T-helper 1 cell (primary cell): Measurements from ENCODE around the gene NME7.
"Not testable (repeated sequence)": the region's sequence is repeated elsewhere in the genome, so short reads cannot be mapped to it uniquely, and the experiment has no call there.

Source experiments
- DNase-seq, 5 donors: peaks; one replicate each; pipeline ENCODE4 v3.0.0-alpha.2; 2012 to 2020

Gene NME7

DNA sequence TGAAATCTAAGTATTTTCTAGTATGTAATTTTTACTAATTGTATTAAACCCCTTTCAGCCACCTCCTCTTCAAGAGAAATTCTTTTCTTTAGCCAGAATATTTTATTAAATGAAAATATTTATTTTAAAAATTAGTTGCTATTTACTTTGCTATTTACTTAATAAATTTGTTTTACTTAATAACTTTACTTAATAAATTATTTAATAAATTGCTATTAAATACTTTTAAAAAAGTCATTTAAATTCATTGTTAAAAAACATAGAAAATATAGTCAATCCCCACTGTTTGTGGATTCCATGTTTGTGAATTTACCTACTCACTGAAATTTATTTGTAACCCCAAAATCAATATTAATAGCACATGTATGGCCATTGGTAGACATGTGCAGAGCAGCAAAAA, 155.5 kb downstream of the NME7 start:
- DNase-seq: no peak

GRCh38 chr1:169207797-169208520, 159.6 kb downstream of the NME7 start:
- no peak for DNase-seq

GRCh38 chr1:169204157-169204556, 163.4 kb downstream of the NME7 start:
- no peak for DNase-seq

DNA sequence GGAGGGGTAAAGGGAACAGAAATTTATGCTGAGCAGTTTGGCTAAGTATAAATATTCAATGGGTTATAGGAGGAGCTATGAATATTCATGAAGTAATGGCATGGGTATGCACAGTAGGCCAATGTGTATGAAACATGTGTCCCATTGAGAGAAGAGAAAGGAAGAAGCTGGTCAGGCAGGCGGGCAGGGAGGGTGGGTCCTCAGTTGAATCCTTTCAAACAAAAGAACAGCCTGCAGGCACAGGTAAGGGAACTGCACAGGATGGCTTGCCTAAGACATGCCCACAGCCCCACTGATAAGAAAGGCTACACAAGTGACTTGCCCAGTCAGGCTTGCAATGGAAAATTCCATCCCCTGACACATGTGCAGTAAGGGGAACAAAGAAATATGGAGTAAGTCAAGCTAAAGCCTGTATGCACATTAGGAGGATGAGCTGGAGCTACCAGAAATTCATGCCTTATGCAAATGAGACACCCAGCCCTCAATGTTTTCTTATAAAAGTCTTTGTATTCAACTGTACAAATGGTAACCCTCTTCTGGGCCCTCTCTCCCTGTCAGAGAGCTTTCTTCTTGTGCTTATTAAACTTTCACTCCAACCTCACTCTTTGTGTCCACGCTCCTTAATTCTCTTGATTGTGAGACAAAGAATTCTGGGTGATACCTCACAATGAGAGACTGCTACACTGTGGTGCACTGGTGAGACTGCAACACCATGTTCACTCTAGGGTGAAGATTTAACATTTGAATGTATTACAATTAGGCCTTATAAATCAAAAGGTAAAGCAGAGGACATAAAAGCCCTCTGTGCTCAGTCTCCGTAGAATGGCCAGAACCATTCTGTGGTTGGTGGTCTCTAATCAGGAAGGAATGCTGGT, 164.6 kb downstream of the NME7 start:
- DNase-seq: no peak

GRCh38 chr1:169201084-169201619, 166.4 kb downstream of the NME7 start:
- DNase-seq: no peak

- DNase-seq: no peak
These were observed 167.3 kb downstream of the NME7 start for GRCh38 chr1:169200319-169200718.

DNA sequence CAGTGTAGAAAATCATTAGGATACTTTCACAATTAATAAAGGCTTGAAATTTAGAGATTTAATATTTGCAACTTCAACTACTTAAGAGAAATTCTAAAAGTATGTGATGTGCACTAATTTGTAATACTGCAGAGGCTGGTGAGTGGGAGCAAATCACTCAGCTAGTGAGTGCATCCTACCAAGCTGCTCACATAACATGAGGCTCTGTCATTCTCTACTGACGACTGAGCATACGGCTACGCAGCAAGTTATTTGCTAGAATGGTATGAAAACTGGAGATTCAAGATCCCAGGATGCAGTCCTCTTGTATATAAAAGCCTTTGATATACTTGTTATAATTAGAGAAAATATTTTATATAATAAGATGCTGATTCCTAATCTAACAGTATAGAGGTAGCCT, 171.0 kb downstream of the NME7 start:
- DNase-seq: no peak

GRCh38 chr1:169196161-169196560, 171.4 kb downstream of the NME7 start:
- no peak for DNase-seq

GRCh38 chr1:169193191-169193850, 174.3 kb downstream of the NME7 start:
- no peak for DNase-seq

- DNase-seq: no peak
These were observed 181.5 kb downstream of the NME7 start for GRCh38 chr1:169186106-169186505.

- no peak for DNase-seq
These were observed 182.8 kb downstream of the NME7 start for GRCh38 chr1:169184812-169185211.

DNA sequence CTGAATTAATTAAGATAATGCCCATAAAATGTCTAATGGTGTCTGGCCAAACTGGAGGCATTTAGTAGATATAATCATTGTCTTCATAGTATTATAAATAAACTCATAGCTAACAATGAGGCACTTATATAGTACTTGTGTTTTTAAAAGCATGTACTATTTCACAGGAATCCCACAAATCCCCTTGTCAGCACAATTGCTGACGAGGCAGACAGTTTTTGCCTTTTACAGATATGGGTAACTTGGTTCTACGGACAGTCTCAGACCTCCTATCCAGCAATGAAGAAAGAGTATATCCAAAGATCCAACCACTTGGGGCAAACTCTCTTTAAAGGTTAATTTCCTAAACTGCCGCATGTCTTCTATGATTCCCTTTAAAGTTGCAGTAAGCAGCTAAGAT, 187.4 kb downstream of the NME7 start:
- no peak for DNase-seq

DNA sequence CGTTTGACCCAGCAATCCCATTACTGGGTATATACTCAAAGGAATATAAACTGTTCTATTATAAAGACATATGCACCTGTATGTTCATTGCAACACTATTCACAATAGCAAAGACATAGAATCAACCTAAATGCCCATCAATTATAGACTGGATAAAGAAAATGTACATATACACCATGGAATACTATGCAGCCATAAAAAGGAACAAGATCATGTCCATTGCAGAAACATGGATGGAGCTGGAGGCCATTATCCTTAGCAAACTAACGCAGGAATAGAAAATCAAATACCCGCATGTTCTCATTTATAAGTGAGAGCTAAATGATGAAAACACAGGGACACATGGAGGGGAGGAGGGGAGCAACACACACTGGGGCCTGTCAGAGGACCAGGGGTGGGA, 188.2 kb downstream of the NME7 start:
- not testable (repeated sequence) for DNase-seq

DNA sequence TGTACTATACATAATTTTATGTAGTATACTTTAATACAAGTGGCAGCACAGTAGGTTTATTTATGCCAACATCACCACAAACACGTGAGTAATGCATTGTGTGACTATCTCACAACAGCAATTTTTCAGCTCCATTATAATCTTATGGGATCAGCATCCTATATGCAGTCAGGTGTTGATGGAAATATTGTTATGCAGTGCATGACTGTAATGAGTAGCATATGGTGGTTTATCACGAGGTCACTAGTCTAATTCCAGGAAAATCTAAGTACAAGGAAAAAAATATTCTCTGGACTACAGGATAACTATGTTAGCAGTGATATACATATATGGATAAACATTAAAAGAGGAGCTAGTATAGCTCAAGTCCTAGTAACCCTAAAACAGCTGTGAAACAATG, 192.1 kb downstream of the NME7 start:
- DNase-seq: no peak

DNA sequence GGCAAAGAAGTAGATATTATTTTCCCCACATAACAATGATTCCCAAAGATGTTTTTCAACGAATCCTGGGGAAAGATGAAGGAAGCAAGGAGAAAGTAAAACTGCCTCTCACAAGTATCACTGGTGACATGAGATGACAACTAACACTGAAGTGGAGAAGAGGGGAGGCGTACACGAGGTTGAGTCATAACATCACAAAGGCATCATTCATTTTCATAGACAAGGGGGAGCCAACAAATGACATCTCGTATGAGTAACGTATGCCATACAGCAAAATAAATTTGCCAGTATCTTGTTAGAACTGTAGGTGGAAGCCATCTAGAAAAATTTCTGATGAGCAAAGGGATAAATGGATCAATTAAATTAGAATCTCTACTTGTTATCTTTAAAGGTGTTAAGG, 204.5 kb downstream of the NME7 start:
- peak in 1 of 5 donors; percentile 60 for DNase-seq

DNA sequence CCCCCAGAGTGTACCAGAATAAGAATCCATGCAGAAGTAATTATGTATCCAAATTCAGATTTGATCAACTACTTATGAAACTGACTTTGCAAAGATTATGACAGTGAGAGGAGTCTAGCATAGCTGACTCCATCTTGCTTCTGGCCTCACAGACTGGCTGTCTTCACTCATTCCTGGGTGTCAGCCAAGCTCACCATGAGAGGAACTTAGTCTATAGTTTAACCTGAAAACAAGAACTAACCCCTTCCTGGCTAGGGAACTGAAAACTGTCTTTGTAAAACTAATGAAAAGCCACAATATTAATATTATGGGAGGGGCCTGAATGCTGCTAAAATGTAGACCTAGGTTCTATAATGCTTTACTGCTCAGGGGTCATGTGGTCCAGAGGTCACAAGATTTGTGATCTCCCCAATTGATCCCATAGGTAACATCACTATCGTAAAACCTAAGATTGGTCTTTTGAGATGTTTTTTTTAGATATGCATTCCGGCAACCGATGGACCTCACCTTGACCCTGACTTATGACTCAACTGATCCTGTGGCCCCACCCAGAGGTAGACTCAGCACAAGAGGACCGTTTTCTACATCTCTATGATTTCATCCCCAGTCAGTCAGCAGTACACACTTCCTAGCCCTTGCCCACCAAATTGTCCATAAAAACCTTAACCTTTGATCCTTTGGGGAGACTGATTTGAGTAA, 206.0 kb downstream of the NME7 start:
- no peak for DNase-seq

- no peak for DNase-seq
These were observed 206.6 kb downstream of the NME7 start for GRCh38 chr1:169160845-169161495.

GRCh38 chr1:169156580-169156979, 211.0 kb downstream of the NME7 start:
- DNase-seq: no peak

DNA sequence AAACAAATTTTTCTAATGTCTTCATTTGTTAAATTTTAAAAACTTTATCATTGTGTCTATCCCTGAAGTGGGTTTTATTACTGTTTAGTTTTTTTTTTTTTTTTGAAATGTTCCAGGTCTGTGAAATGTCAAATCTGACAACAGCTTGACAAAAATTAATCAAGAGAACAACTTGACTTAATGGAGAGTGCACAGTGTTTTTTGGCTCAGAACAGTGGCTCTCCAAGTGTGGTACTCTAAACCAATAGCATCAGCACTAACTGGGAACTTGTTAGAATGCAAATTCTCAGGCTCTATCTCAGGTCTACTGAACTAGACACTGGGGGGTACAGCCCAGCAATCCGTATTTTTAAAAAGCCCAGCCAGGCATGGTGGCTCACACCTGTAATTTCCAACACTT, 211.9 kb downstream of the NME7 start:
- no peak for DNase-seq

GRCh38 chr1:169151338-169151837, 216.2 kb downstream of the NME7 start:
- DNase-seq: no peak

DNA sequence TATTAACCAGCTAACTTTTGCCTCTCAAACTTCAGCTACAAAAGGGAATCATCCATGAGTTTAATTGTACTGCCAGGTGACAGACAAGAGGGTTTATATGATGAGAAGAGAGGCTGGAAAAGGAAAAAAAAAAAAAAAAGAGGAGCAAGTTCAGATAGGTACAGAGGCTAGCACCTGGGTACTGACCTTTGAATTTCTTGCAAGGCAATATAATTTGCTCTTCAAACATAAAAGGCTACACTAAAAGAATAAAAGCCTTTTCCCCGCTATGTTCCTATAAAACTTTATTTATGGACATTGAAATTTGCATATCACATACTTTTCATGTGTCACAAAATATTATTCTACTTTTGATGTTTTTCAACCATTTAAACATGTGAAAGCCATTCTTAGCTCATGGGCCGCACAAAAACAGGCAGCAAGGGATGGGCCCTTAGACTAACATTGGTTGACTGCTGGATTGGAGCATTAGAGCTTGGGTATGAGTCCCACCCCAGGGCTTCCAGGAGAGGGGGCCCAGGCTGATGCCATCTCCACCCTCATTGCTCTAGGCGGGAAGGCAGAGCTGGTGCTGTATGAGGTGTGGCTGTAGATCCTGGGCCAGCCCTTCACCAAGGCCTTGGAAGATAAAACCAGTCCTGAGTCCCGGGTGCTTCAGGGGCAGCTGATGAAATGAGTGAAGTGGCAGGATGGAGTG, 216.8 kb downstream of the NME7 start:
- no peak for DNase-seq
